K562 (cell line): Measurements from ENCODE around the gene STEAP3. TPM values are rescaled to one million over a fixed set of nuclear protein-coding genes. Genes with fewer than 3 reads are reported as not detected.
A peak's percentile ranks its signal among the peaks of the same experiment; 100 is the strongest.

Experiments used
- CEBPG ChIP-seq, 3 experiments: fragments of 200-800 bp in 1 of 3; sonication (Bioruptor generic) in 1 of 3; sonication (generic) in 1 of 3; formaldehyde crosslinking in 1 of 3; IDR thresholded peaks in 2 of 3; conservative IDR thresholded peaks in 1 of 3; 2 replicates each; pipeline versions ENCODE4 v1.6.1 to v1.8.0; 2016 to 2022; ENCODE audit warnings: missing compliant biosample characterization in 2 of 3, missing genetic modification characterization in 2 of 3, mild to moderate bottlenecking in 1 of 3, missing genetic modification reagents in 1 of 3
- EP400 ChIP-seq: fragments of 450-650 bp; IDR thresholded peaks from 2 replicates; pipeline ENCODE4 v1.6.1; 2017; ENCODE audit warnings: antibody characterized with exemption, mild to moderate bottlenecking, moderate library complexity
- KDM1A ChIP-seq, 2 experiments: fragments of 450-650 bp; IDR thresholded peaks; 2 replicates each; pipeline ENCODE4 v1.6.1; 2016; ENCODE audit warnings: mild to moderate bottlenecking in 2 of 2
- SRF ChIP-seq, 2 experiments: fragments of 250-450, 450-650 bp in 1 of 2; sonication (Bioruptor Pico) in 1 of 2; sonication (generic) in 1 of 2; formaldehyde crosslinking; IDR thresholded peaks; 2 replicates each; pipeline versions ENCODE4 v1.5.0 to v1.5.1; 2020 to 2022; ENCODE audit warnings: mild to moderate bottlenecking in 1 of 2, missing genetic modification reagents in 1 of 2
- ZBTB8A ChIP-seq: fragments of 450-650 bp; IDR thresholded peaks from 2 replicates; pipeline ENCODE4 v1.6.1; 2018; ENCODE audit warnings: mild to moderate bottlenecking, moderate library complexity; ENCODE audit not compliant: partially characterized antibody
- polyA plus RNA-seq, 8 experiments: library from polyadenylated mRNA; depleted of rRNA in 4 of 8; stranded (reverse) in 5 of 8; unstranded in 3 of 8; fragments of >200 nt; fragmentation: Nextera tagmentation in 2 of 8; fragmentation: Illumina TruSeq in 1 of 8; extraction: Ambion mirVana in 2 of 8; extraction: Trizol in 1 of 8; gene quantifications; 2 replicates each; pipeline versions ENCODE4 v1.2.1 to v1.2.3, GENCODE V29; 2011 to 2014; ENCODE audit warnings: inconsistent platforms in 1 of 8, missing spikeins in 1 of 8
- total RNA-seq, 7 experiments: library from RNA; depleted of rRNA in 6 of 7; stranded (reverse); fragments of >200 nt in 6 of 7; fragmentation: Illumina TruSeq in 2 of 7; extraction: Trizol in 2 of 7; gene quantifications; 2 replicates each; pipeline versions ENCODE4 v1.2.1 to v1.2.3, GENCODE V29; 2011 to 2021; ENCODE audit warnings: low replicate concordance in 1 of 7
- TF ChIP-seq, protein P1 (sequence below): fragments of 200-800 bp; sonication (Bioruptor generic); IDR thresholded peaks from 2 replicates; pipeline ENCODE4 v1.6.1; 2016; ENCODE audit warnings: missing genetic modification characterization, missing compliant biosample characterization

The STEAP3 gene
- total and polyA plus RNA-seq, 9 of the 15 experiments (the other 6 are each of a cell fraction or from before 2014, with no cell fraction given): 1.8 to 31.6 (median 9.0) TPM

DNA sequence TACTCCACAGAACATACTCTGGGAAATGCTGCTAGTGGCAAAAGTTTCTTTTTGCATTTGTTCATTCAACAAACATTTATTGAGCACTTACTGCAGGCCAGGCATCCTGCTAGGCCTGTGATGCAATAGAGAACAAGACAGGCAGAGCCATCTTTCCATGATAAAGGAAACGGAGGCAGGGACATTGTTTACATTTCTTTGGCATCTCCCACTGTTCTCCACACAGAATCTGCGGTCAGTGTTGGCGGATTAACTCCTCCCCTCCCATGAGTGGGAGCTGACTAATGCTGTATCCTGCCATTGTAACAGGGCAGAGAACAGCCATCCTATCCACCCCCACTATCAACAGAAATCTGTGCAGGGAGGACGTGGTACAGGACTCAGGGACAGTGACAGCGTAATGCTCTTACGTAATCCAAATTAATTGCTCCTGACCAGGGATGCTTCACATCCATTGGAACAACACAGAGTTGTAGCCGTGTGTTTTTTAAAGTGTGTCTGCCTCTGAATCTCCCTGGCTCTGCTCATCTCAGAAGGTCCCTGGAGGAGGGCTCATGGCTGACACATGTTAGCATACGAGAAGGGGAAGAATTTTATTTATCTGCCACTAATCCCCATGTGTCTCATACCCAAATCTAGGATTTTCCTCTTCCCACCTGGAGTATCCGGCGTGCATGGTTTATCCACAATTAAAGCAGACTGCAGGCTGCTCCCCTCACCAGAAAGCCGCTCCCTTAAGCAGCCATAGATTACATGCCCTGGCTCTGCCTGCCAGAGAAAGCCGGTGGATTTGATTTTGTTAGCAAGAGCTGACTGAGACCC, 32.3 kb downstream of the STEAP3 start (continued):
- TF ChIP-seq, protein P1, sequence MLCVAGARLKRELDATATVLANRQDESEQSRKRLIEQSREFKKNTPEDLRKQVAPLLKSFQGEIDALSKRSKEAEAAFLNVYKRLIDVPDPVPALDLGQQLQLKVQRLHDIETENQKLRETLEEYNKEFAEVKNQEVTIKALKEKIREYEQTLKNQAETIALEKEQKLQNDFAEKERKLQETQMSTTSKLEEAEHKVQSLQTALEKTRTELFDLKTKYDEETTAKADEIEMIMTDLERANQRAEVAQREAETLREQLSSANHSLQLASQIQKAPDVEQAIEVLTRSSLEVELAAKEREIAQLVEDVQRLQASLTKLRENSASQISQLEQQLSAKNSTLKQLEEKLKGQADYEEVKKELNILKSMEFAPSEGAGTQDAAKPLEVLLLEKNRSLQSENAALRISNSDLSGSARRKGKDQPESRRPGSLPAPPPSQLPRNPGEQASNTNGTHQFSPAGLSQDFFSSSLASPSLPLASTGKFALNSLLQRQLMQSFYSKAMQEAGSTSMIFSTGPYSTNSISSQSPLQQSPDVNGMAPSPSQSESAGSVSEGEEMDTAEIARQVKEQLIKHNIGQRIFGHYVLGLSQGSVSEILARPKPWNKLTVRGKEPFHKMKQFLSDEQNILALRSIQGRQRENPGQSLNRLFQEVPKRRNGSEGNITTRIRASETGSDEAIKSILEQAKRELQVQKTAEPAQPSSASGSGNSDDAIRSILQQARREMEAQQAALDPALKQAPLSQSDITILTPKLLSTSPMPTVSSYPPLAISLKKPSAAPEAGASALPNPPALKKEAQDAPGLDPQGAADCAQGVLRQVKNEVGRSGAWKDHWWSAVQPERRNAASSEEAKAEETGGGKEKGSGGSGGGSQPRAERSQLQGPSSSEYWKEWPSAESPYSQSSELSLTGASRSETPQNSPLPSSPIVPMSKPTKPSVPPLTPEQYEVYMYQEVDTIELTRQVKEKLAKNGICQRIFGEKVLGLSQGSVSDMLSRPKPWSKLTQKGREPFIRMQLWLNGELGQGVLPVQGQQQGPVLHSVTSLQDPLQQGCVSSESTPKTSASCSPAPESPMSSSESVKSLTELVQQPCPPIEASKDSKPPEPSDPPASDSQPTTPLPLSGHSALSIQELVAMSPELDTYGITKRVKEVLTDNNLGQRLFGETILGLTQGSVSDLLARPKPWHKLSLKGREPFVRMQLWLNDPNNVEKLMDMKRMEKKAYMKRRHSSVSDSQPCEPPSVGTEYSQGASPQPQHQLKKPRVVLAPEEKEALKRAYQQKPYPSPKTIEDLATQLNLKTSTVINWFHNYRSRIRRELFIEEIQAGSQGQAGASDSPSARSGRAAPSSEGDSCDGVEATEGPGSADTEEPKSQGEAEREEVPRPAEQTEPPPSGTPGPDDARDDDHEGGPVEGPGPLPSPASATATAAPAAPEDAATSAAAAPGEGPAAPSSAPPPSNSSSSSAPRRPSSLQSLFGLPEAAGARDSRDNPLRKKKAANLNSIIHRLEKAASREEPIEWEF (CRISPR knock-in tag): no peak
- TF ChIP-seq CEBPG (CRISPR knock-in tag; IDR thresholded peaks at IDR 0.05) (no peak), CEBPG (tag; conservative IDR thresholded peaks at IDR 0.05 in 1 of 2, IDR thresholded peaks at IDR 0.05 in 1 of 2) (peak; percentile 67 to 95), KDM1A (IDR thresholded peaks at IDR 0.05) (peak; percentile 51 to 56; a peak in 3 of 4 replicates), ZBTB8A (no peak), EP400 (no peak), SRF (CRISPR knock-in tag; IDR thresholded peaks at IDR 0.05) (no peak)
